ENCODE measurements around the gene EDDM13. TPM values are rescaled to one million over a fixed set of nuclear protein-coding genes. Genes with fewer than 3 reads are reported as not detected.
A peak's percentile ranks its signal among the peaks of the same experiment; 100 is the strongest.
"Not testable (repeated sequence)": the region's sequence is repeated elsewhere in the genome, so short reads cannot be mapped to it uniquely, and the experiment has no call there.

EDDM13 gene
- total RNA-seq, 6 experiments from 2014 or later: not detected

- Mint-ChIP-seq H3K36me3 (ENCODE audit: low read depth) (no peaks in the 10 kb centered on the region; the same call in none of the 2 replicates), H3K4me1 (ENCODE audit: low read depth) (no peaks in the 10 kb centered on the region), H3K27ac (no peak overlapping the region; the same call in 1 of the 2 replicates), H3K27me3 (ENCODE audit: insufficient read depth) (peaks cover 3% of the 10 kb centered on the region), H3K9me3 (peaks cover 5% of the 10 kb centered on the region; the same call in 1 of the 2 replicates), H3K4me3 (no peak overlapping the region)
- DNase-seq: peak; percentile 59
- peak; percentile 89 for TF ChIP-seq CTCF (IDR thresholded peaks at IDR 0.05)
These were observed 19.7 kb upstream of the EDDM13 start for GRCh38 chr19:56252699-56253422.

- peaks cover 5% of the 10 kb centered on the region; the same call in 1 of the 2 replicates for H3K9me3 Mint-ChIP-seq
- no peak overlapping the region for H3K27ac Mint-ChIP-seq
- H3K36me3 Mint-ChIP-seq (ENCODE audit: low read depth): peaks cover 5% of the 10 kb centered on the region
- peak; percentile 70 for DNase-seq
- H3K4me3 Mint-ChIP-seq: no peak overlapping the region
- H3K27me3 Mint-ChIP-seq (ENCODE audit: insufficient read depth): peaks cover 8% of the 10 kb centered on the region
- H3K4me1 Mint-ChIP-seq (ENCODE audit: low read depth): no peaks in the 10 kb centered on the region
- peak; percentile 71 for TF ChIP-seq CTCF (IDR thresholded peaks at IDR 0.05)
These were observed 18.8 kb upstream of the EDDM13 start for GRCh38 chr19:56253737-56254136.

- no peak for DNase-seq
- Mint-ChIP-seq H3K36me3 (ENCODE audit: low read depth) (peaks cover 5% of the 10 kb centered on the region), H3K4me1 (ENCODE audit: low read depth) (no peaks in the 10 kb centered on the region), H3K4me3 (no peak overlapping the region), H3K27me3 (ENCODE audit: insufficient read depth) (peaks cover 8% of the 10 kb centered on the region), H3K27ac (no peak overlapping the region), H3K9me3 (no peaks in the 10 kb centered on the region)
- TF ChIP-seq CTCF (IDR thresholded peaks at IDR 0.05): no peak
These were observed 14.3 kb upstream of the EDDM13 start for GRCh38 chr19:56258272-56258671.

GRCh38 chr19:56261145-56261544 lies 11.4 kb upstream of the EDDM13 start:
- H3K36me3 Mint-ChIP-seq (ENCODE audit: low read depth): peaks cover 5% of the 10 kb centered on the region
- H3K27ac Mint-ChIP-seq: no peak overlapping the region
- no peaks in the 10 kb centered on the region for H3K9me3 Mint-ChIP-seq
- H3K4me1 Mint-ChIP-seq (ENCODE audit: low read depth): no peaks in the 10 kb centered on the region
- H3K27me3 Mint-ChIP-seq (ENCODE audit: insufficient read depth): peaks cover 8% of the 10 kb centered on the region
- H3K4me3 Mint-ChIP-seq: no peak overlapping the region
- no peak for TF ChIP-seq CTCF (IDR thresholded peaks at IDR 0.05)
- no peak for DNase-seq

- not testable (repeated sequence) for H3K36me3 Mint-ChIP-seq (ENCODE audit: low read depth); H3K4me1 Mint-ChIP-seq (ENCODE audit: low read depth)
These were observed 10.6 kb upstream of the EDDM13 start for GRCh38 chr19:56261932-56262331.

GRCh38 chr19:56263319-56263718 lies 9.2 kb upstream of the EDDM13 start:
- Mint-ChIP-seq H3K4me1 (ENCODE audit: low read depth) (no peaks in the 10 kb centered on the region), H3K36me3 (ENCODE audit: low read depth) (peaks cover 4% of the 10 kb centered on the region), H3K9me3 (no peaks in the 10 kb centered on the region; the same call in 1 of the 2 replicates), H3K4me3 (no peak overlapping the region), H3K27ac (no peak overlapping the region), H3K27me3 (ENCODE audit: insufficient read depth) (peaks cover under 1% of the 10 kb centered on the region; the same call in 1 of the 2 replicates)
- TF ChIP-seq CTCF (IDR thresholded peaks at IDR 0.05): no peak
- DNase-seq: no peak

More at GRCh38 chr19:56261932-56262331, 10.6 kb upstream of the EDDM13 start:
- H3K9me3 Mint-ChIP-seq; DNase-seq; H3K4me3 Mint-ChIP-seq; H3K27ac Mint-ChIP-seq; H3K27me3 Mint-ChIP-seq (ENCODE audit: insufficient read depth): not testable (repeated sequence)
